Measurements from ENCODE around the gene NKPD1.

- TF ChIP-seq, protein P1, sequence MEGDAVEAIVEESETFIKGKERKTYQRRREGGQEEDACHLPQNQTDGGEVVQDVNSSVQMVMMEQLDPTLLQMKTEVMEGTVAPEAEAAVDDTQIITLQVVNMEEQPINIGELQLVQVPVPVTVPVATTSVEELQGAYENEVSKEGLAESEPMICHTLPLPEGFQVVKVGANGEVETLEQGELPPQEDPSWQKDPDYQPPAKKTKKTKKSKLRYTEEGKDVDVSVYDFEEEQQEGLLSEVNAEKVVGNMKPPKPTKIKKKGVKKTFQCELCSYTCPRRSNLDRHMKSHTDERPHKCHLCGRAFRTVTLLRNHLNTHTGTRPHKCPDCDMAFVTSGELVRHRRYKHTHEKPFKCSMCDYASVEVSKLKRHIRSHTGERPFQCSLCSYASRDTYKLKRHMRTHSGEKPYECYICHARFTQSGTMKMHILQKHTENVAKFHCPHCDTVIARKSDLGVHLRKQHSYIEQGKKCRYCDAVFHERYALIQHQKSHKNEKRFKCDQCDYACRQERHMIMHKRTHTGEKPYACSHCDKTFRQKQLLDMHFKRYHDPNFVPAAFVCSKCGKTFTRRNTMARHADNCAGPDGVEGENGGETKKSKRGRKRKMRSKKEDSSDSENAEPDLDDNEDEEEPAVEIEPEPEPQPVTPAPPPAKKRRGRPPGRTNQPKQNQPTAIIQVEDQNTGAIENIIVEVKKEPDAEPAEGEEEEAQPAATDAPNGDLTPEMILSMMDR (IDR thresholded peaks at IDR 0.05; ENCODE audit: extremely low read depth in 1 of 2, insufficient read depth in 1 of 2, low read depth in 1 of 2, low read length in 2 of 2) = no peak
- TF ChIP-seq POLR2A (IDR thresholded peaks at IDR 0.05; ENCODE audit: low read depth, low read length) (no peak), POLR2AphosphoS5 (IDR thresholded peaks at IDR 0.05; ENCODE audit: insufficient read depth, low read depth, low read length) (no peak), JUN (IDR thresholded peaks at IDR 0.05; ENCODE audit: borderline replicate concordance, insufficient read depth, insufficient read length, low read depth) (no peak), FOS (IDR thresholded peaks at IDR 0.05; ENCODE audit: borderline replicate concordance, insufficient read depth, low read length) (no peak), EZH2 (IDR thresholded peaks at IDR 0.05; ENCODE audit: borderline replicate concordance, low read depth, low read length, severe bottlenecking) (no peak), MAX (IDR thresholded peaks at IDR 0.05; ENCODE audit: insufficient read depth, insufficient read length) (no peak), MYC (IDR thresholded peaks at IDR 0.05; ENCODE audit: low read depth, low read length) (no peak)
These were observed 38.9 kb downstream of the NKPD1 start for GRCh38 chr19:45121827-45122345.

Measured in endothelial cell of umbilical vein (primary cell).